Erythroblast (primary cell): ENCODE results near the gene VCX2.

ENCODE experiments used
- GATA1 ChIP-seq: IDR thresholded peaks from 2 replicates; pipeline ENCODE4 v1.6.1; 2011; ENCODE audit warnings: low read depth, mild to moderate bottlenecking, control low read depth, low read length, moderate library complexity
- POLR2A ChIP-seq: IDR thresholded peaks from 2 replicates; pipeline ENCODE4 v1.6.1; 2011; ENCODE audit warnings: mild to moderate bottlenecking, low read length

- TF ChIP-seq POLR2A: no peak
- no peak for TF ChIP-seq GATA1
Observed at GRCh38 chrX:8196776-8197175, 25.7 kb upstream of the VCX2 start.
